ENCODE results near the gene RPAP3. TPM values are rescaled to one million over a fixed set of nuclear protein-coding genes. Genes with fewer than 3 reads are reported as not detected.

Gene RPAP3
- polyA plus RNA-seq, 1 donor (not counting 4 experiments of a cell fraction or from before 2014, with no cell fraction given), result 22.9 TPM

DNA sequence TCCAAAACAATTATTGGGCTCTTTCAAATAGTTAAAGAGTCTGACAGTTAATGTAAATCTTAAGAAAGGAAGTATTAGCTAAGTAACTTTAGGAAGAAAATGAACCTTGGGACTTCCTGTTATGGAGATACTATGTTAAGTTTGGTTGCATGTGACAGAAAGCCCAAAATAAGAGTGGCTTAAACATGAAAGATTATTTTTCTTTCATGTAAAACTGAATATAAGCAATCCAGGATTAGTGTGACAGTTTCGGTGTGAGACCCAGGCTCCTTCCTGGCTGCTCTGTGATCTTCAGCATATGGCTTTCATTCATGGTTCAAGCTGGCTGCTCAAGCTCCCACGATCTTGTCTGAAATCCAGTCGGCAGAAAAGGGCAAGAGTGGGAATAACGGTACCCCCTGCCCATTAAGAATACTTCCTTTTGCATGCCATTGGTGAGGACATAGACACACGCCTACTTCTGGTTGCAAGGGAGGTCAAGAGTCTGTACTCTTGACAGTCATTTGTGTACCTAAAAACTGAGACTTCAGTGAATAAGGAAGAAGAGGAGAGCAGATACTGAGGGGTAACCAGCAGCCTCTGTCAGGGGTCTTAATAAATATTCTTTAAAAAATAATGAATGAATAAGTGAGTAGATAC, 2.2 kb upstream of the RPAP3 start:
- no peaks in the 10 kb centered on the region for H4K20me1 ChIP-seq (ENCODE audit: control insufficient read depth, extremely low read depth, insufficient read depth, low read length)
- no peak overlapping the region for H3K27ac ChIP-seq (ENCODE audit: control insufficient read depth, insufficient read depth, low read length)
- no peaks in the 10 kb centered on the region for H3K9me3 ChIP-seq (ENCODE audit: control insufficient read depth, low read depth, low read length)
- no peaks in the 10 kb centered on the region for H3K9me1 ChIP-seq (ENCODE audit: control insufficient read depth, extremely low read depth, insufficient read depth, low read length)
- no peak overlapping the region for H3K9ac ChIP-seq (ENCODE audit: control insufficient read depth, extremely low read depth, insufficient read depth, low read length)
- H3K36me3 ChIP-seq (ENCODE audit: control insufficient read depth in 2 of 2, extremely low read depth in 1 of 2, insufficient read depth in 2 of 2, low read length in 2 of 2), result no peaks in the 10 kb centered on the region
- H3K27me3 ChIP-seq (ENCODE audit: control insufficient read depth, extremely low read depth, insufficient read depth, low read length), result no peaks in the 10 kb centered on the region
- no peak overlapping the region for H3K4me2 ChIP-seq (ENCODE audit: control insufficient read depth, extremely low read depth, insufficient read depth, low read depth, low read length)
- TF ChIP-seq, protein P1, sequence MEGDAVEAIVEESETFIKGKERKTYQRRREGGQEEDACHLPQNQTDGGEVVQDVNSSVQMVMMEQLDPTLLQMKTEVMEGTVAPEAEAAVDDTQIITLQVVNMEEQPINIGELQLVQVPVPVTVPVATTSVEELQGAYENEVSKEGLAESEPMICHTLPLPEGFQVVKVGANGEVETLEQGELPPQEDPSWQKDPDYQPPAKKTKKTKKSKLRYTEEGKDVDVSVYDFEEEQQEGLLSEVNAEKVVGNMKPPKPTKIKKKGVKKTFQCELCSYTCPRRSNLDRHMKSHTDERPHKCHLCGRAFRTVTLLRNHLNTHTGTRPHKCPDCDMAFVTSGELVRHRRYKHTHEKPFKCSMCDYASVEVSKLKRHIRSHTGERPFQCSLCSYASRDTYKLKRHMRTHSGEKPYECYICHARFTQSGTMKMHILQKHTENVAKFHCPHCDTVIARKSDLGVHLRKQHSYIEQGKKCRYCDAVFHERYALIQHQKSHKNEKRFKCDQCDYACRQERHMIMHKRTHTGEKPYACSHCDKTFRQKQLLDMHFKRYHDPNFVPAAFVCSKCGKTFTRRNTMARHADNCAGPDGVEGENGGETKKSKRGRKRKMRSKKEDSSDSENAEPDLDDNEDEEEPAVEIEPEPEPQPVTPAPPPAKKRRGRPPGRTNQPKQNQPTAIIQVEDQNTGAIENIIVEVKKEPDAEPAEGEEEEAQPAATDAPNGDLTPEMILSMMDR (optimal IDR thresholded peaks at IDR 0.05 in 1 of 3, IDR thresholded peaks at IDR 0.05 in 1 of 3, conservative IDR thresholded peaks at IDR 0.05 in 1 of 3; ENCODE audit: extremely low read depth in 1 of 3, insufficient read depth in 2 of 3, low read length in 3 of 3), result no peak
- no peak for TF ChIP-seq EZH2 (IDR thresholded peaks at IDR 0.05; ENCODE audit: low read length)
- DNase-seq (ENCODE audit: low read depth, low spot score) (no peak), FAIRE-seq (no peak)
- H3K4me1 ChIP-seq (ENCODE audit: control insufficient read depth, extremely low read depth, insufficient read depth, low read length), result peaks cover 11% of the 10 kb centered on the region
- H3K79me2 ChIP-seq (ENCODE audit: control insufficient read depth, insufficient read depth, low read length), result peaks cover 22% of the 10 kb centered on the region
- no peak overlapping the region for H3K4me3 ChIP-seq (ENCODE audit: control insufficient read depth in 2 of 3, extremely low read depth in 1 of 3, insufficient read depth in 2 of 3, low read depth in 1 of 3, low read length in 3 of 3)
- dilution Hi-C loops (cut with MboI; ENCODE audit: extremely low pct_ligation_motif_present, low sequenced_read_pairs), result no loop called here
- no peak overlapping the region for H2AFZ ChIP-seq (ENCODE audit: control insufficient read depth, low read length)

DNA sequence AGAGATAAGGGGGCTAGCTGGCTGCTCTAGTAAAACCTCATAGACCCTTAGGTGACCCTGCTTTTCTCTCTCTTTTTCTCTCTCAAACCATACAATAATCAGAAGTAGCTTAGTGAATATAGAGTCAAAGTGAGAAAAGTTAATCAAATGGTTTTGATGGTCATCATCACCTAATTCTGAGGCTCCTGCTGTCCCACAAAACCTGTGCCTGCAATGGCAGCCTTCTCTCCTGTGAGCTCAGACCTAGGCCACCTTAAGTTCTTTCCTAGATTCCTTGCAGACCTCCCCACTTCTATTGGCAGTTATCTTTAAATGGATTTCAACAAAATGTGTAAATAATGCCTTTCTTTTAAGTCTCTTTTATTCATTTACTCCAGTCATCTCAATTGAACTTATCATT, 1.5 kb upstream of the RPAP3 start:
- Histone ChIP-seq H3K36me3 (ENCODE audit: control insufficient read depth in 2 of 2, extremely low read depth in 1 of 2, insufficient read depth in 2 of 2, low read length in 2 of 2) (no peaks in the 10 kb centered on the region), H4K20me1 (ENCODE audit: control insufficient read depth, extremely low read depth, insufficient read depth, low read length) (no peaks in the 10 kb centered on the region), H3K27me3 (ENCODE audit: control insufficient read depth, extremely low read depth, insufficient read depth, low read length) (no peaks in the 10 kb centered on the region), H3K4me1 (ENCODE audit: control insufficient read depth, extremely low read depth, insufficient read depth, low read length) (peaks cover 11% of the 10 kb centered on the region), H2AFZ (ENCODE audit: control insufficient read depth, low read length) (no peak overlapping the region), H3K4me2 (ENCODE audit: control insufficient read depth, extremely low read depth, insufficient read depth, low read depth, low read length) (peak overlapping the region; percentile 12), H3K4me3 (ENCODE audit: control insufficient read depth in 2 of 3, extremely low read depth in 1 of 3, insufficient read depth in 2 of 3, low read depth in 1 of 3, low read length in 3 of 3) (no peak overlapping the region), H3K79me2 (ENCODE audit: control insufficient read depth, insufficient read depth, low read length) (peaks cover 23% of the 10 kb centered on the region), H3K9me1 (ENCODE audit: control insufficient read depth, extremely low read depth, insufficient read depth, low read length) (no peaks in the 10 kb centered on the region), H3K27ac (ENCODE audit: control insufficient read depth, insufficient read depth, low read length) (no peak overlapping the region), H3K9ac (ENCODE audit: control insufficient read depth, extremely low read depth, insufficient read depth, low read length) (no peak overlapping the region), H3K9me3 (ENCODE audit: control insufficient read depth, low read depth, low read length) (no peaks in the 10 kb centered on the region)
- FAIRE-seq (no peak), DNase-seq (ENCODE audit: low read depth, low spot score) (no peak)
- dilution Hi-C loops (cut with MboI; ENCODE audit: extremely low pct_ligation_motif_present, low sequenced_read_pairs), result no loop called here
- TF ChIP-seq, protein P1 (optimal IDR thresholded peaks at IDR 0.05 in 1 of 3, IDR thresholded peaks at IDR 0.05 in 1 of 3, conservative IDR thresholded peaks at IDR 0.05 in 1 of 3; ENCODE audit: extremely low read depth in 1 of 3, insufficient read depth in 2 of 3, low read length in 3 of 3), result no peak
- TF ChIP-seq EZH2 (IDR thresholded peaks at IDR 0.05; ENCODE audit: low read length), result no peak

All from keratinocyte (primary cell).